KOPT-K1 (cell line): ENCODE results near the gene DNAH8.

Source experiments
- H3K27ac ChIP-seq: fragments of 200-600 bp; sonication (generic); 2 replicates; pipeline ENCODE4 v1.5.1; 2016; ENCODE audit warnings: antibody characterized with exemption, mild to moderate bottlenecking, low read depth, low read length; ENCODE audit not compliant: poor library complexity, severe bottlenecking
- H3K36me3 ChIP-seq: fragments of 200-600 bp; sonication (generic); 2 replicates; pipeline ENCODE4 v1.5.1; 2017; ENCODE audit warnings: antibody characterized with exemption, mild to moderate bottlenecking, low read length, moderate library complexity; ENCODE audit not compliant: insufficient read depth
- H3K9me3 ChIP-seq: fragments of 200-600 bp; sonication (generic); 2 replicates; pipeline ENCODE4 v1.5.1; 2017; ENCODE audit warnings: antibody characterized with exemption, low read length, mild to moderate bottlenecking; ENCODE audit not compliant: insufficient read depth, poor library complexity, severe bottlenecking

The DNAH8 gene

GRCh38 chr6:38985839-38986238 lies 270.7 kb downstream of the DNAH8 start:
- no peaks in the 10 kb centered on the region for H3K36me3 ChIP-seq
- no peaks in the 10 kb centered on the region for H3K9me3 ChIP-seq
- H3K27ac ChIP-seq, result no peak overlapping the region

- Histone ChIP-seq H3K9me3 (no peaks in the 10 kb centered on the region), H3K36me3 (no peaks in the 10 kb centered on the region), H3K27ac (no peak overlapping the region)
These were observed 272.4 kb downstream of the DNAH8 start for GRCh38 chr6:38987503-38987902.

- H3K27ac ChIP-seq, result no peak overlapping the region
- no peaks in the 10 kb centered on the region for H3K36me3 ChIP-seq
- no peaks in the 10 kb centered on the region for H3K9me3 ChIP-seq
These were observed 273.8 kb downstream of the DNAH8 start for GRCh38 chr6:38988736-38989449.

- H3K9me3 ChIP-seq, result no peaks in the 10 kb centered on the region
- no peaks in the 10 kb centered on the region for H3K36me3 ChIP-seq
- H3K27ac ChIP-seq, result no peak overlapping the region
These were observed 275.4 kb downstream of the DNAH8 start for GRCh38 chr6:38990475-38990874.

GRCh38 chr6:38996676-38997075 lies 281.6 kb downstream of the DNAH8 start:
- H3K36me3 ChIP-seq, result no peaks in the 10 kb centered on the region
- H3K9me3 ChIP-seq, result no peaks in the 10 kb centered on the region
- no peak overlapping the region for H3K27ac ChIP-seq

- Histone ChIP-seq H3K27ac (no peak overlapping the region), H3K9me3 (no peaks in the 10 kb centered on the region), H3K36me3 (no peaks in the 10 kb centered on the region)
These were observed 282.1 kb downstream of the DNAH8 start for GRCh38 chr6:38997128-38997761.

- H3K27ac ChIP-seq, result no peak overlapping the region
- H3K9me3 ChIP-seq, result no peaks in the 10 kb centered on the region
- no peaks in the 10 kb centered on the region for H3K36me3 ChIP-seq
These were observed 288.0 kb downstream of the DNAH8 start for GRCh38 chr6:39003072-39003471.

- Histone ChIP-seq H3K9me3 (no peaks in the 10 kb centered on the region), H3K27ac (no peak overlapping the region), H3K36me3 (no peaks in the 10 kb centered on the region)
These were observed 288.4 kb downstream of the DNAH8 start for GRCh38 chr6:39003492-39003891.

GRCh38 chr6:39004801-39005200 lies 289.7 kb downstream of the DNAH8 start:
- H3K9me3 ChIP-seq, result no peaks in the 10 kb centered on the region
- no peaks in the 10 kb centered on the region for H3K36me3 ChIP-seq
- H3K27ac ChIP-seq, result no peak overlapping the region

GRCh38 chr6:39005774-39006173 lies 290.7 kb downstream of the DNAH8 start:
- H3K27ac ChIP-seq, result no peak overlapping the region
- no peaks in the 10 kb centered on the region for H3K36me3 ChIP-seq
- no peaks in the 10 kb centered on the region for H3K9me3 ChIP-seq

GRCh38 chr6:39007575-39007974 lies 292.5 kb downstream of the DNAH8 start:
- H3K9me3 ChIP-seq, result no peaks in the 10 kb centered on the region

GRCh38 chr6:39008737-39009136 lies 293.6 kb downstream of the DNAH8 start:
- no peaks in the 10 kb centered on the region for H3K36me3 ChIP-seq
- no peak overlapping the region for H3K27ac ChIP-seq

More at GRCh38 chr6:39007575-39007974, 292.5 kb downstream of the DNAH8 start:
- no peaks in the 10 kb centered on the region for H3K36me3 ChIP-seq
- no peak overlapping the region for H3K27ac ChIP-seq

GRCh38 chr6:39009476-39009875 lies 294.4 kb downstream of the DNAH8 start:
- Histone ChIP-seq H3K36me3 (no peaks in the 10 kb centered on the region), H3K27ac (no peak overlapping the region), H3K9me3 (no peaks in the 10 kb centered on the region)

More at GRCh38 chr6:39008737-39009136, 293.6 kb downstream of the DNAH8 start:
- H3K9me3 ChIP-seq, result no peaks in the 10 kb centered on the region

GRCh38 chr6:39016839-39017546 lies 301.9 kb downstream of the DNAH8 start:
- Histone ChIP-seq H3K27ac (no peak overlapping the region), H3K36me3 (no peaks in the 10 kb centered on the region), H3K9me3 (no peaks in the 10 kb centered on the region)

GRCh38 chr6:39017547-39017880 lies 302.4 kb downstream of the DNAH8 start:
- H3K27ac ChIP-seq, result no peak overlapping the region
- H3K9me3 ChIP-seq, result no peaks in the 10 kb centered on the region
- H3K36me3 ChIP-seq, result no peaks in the 10 kb centered on the region
